ENCODE results near the gene CSTB.

The CSTB gene

DNA sequence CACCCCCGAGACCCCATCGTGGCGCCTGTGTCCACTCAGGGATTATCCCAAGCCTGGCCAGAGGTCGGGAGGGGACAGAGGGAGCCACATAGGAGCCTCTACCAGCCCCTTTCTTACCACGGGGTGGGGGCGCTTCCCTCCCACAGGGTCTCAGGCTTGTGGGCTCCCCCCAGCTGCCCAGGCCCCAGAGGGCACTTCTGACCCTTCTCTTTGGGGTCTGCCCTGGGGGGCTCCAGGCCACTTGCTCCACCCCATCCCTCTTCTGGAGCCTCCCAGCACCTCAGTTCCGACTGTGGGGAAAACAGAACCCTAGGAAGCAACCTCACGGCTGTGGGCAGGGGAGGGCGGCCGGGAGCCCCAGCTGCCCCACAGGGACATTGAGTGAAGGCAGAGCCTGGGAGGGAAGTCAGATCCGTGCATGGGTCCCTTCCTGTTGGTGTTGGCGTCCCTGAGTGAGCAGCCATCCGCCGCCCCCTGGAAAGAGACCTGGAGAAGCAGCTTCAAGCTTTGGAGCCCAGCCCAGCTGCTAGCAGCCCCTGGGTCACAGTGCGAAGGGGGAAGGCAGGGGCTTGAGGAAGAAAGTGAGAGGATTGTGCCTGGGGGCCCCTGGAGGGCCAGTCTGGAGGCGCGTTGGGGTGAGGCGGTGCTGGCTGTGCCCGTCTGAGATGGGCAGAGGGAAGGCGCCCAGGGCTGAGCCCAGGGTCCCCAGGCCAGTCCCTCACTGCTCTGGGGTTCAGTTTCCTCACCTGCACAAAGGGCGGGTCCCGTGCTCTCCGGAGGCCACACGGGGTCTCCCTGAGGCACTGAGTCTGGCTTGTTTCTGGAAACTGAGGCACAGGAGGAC is 35.4 kb upstream of the CSTB start:
- no peaks in the 10 kb centered on the region for H3K36me3 ChIP-seq (ENCODE audit: control insufficient read depth in 2 of 2, insufficient read depth in 1 of 2, low read length in 2 of 2)

DNA sequence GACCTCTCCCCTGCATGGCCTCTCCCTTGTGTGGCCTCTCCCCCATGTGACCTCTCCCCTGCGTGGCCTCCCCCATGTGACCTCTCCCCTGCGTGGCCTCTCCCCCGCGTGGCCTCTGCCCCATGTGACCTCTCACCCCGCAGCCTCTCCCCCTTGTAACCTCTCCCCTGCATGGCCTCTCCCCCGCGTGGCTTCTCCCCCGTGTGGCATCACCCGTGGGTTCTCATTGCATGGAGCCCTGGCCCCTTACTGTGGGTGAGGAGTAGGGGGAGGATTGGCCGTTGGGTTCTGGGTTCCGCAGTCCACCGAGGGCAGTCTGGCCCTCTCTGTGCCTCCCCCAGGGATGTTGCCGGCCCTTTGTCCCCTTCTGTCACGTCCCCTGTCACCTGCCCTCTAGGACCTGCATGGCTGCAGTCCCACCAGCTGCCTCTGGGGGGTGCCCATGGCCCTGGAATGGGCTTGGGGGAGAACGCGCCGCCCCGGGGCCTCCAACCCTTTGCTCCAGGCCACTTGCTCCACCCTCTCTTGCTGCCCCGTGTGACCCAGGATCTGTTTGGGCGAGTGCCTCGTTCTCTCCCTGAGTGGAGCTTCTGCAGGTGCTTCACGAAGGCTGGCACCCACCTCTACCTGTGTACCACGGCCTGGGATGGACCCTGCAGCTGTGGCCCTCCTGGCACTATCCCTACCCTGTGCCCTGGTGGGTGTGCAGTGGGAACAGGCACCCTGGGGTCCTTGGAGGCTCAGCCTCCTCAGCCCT is 34.6 kb upstream of the CSTB start:
- Histone ChIP-seq H3K9me3 (ENCODE audit: control insufficient read depth, insufficient read depth, low read depth, low read length) (no peaks in the 10 kb centered on the region), H3K4me3 (ENCODE audit: low read depth, low read length) (no peak overlapping the region), H3K36me3 (ENCODE audit: control insufficient read depth in 2 of 2, insufficient read depth in 1 of 2, low read length in 2 of 2) (peaks cover 0 to 5% of the 10 kb centered on the region in 2 experiments; a peak in 1 of 3 replicates), H3K4me1 (ENCODE audit: control insufficient read depth, insufficient read depth, low read length) (no peaks in the 10 kb centered on the region), H3K27ac (ENCODE audit: extremely low read depth, low read depth, low read length) (no peak overlapping the region)
- CTCF ChIA-PET: interaction anchor here (0.5 to 2.8 kb wide), 32 partner anchors 8 to 663 kb away, joined by 3 to 39 read pairs (median 4); partner anchors contain the start of gene RRP1
- POLR2A ChIA-PET: interaction anchor here (0.7 to 1.4 kb wide), 3 partner anchors 10 to 165 kb away, joined by 3 read pairs; no protein-coding TSS in a partner anchor
- TF ChIP-seq, protein P1, sequence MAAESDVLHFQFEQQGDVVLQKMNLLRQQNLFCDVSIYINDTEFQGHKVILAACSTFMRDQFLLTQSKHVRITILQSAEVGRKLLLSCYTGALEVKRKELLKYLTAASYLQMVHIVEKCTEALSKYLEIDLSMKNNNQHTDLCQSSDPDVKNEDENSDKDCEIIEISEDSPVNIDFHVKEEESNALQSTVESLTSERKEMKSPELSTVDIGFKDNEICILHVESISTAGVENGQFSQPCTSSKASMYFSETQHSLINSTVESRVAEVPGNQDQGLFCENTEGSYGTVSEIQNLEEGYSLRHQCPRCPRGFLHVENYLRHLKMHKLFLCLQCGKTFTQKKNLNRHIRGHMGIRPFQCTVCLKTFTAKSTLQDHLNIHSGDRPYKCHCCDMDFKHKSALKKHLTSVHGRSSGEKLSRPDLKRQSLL (tag by site-specific recombination; IDR thresholded peaks at IDR 0.05): 0 out of 2 replicates have a peak, but pooled peaks have one; percentile 7
- no peak for TF ChIP-seq RBAK (tag by site-specific recombination; IDR thresholded peaks at IDR 0.05)
- peak; percentile 37; the same call in 1 of the 2 replicates for TF ChIP-seq BCL11A (tag by site-specific recombination; IDR thresholded peaks at IDR 0.05; ENCODE audit: low read depth)
- TF ChIP-seq, protein P2, sequence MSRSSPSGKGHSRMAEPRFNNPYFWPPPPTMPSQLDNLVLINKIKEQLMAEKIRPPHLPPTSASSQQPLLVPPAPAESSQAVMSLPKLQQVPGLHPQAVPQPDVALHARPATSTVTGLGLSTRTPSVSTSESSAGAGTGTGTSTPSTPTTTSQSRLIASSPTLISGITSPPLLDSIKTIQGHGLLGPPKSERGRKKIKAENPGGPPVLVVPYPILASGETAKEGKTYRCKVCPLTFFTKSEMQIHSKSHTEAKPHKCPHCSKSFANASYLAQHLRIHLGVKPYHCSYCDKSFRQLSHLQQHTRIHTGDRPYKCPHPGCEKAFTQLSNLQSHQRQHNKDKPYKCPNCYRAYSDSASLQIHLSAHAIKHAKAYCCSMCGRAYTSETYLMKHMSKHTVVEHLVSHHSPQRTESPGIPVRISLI (tag by site-specific recombination; IDR thresholded peaks at IDR 0.05): no peak
- TF ChIP-seq ZNF174 (tag by site-specific recombination; IDR thresholded peaks at IDR 0.05): no peak
- peak; percentile 41; the same call in 1 of the 2 replicates for TF ChIP-seq ZNF394 (tag by site-specific recombination; IDR thresholded peaks at IDR 0.05; ENCODE audit: borderline replicate concordance)
- TF ChIP-seq, protein P3, sequence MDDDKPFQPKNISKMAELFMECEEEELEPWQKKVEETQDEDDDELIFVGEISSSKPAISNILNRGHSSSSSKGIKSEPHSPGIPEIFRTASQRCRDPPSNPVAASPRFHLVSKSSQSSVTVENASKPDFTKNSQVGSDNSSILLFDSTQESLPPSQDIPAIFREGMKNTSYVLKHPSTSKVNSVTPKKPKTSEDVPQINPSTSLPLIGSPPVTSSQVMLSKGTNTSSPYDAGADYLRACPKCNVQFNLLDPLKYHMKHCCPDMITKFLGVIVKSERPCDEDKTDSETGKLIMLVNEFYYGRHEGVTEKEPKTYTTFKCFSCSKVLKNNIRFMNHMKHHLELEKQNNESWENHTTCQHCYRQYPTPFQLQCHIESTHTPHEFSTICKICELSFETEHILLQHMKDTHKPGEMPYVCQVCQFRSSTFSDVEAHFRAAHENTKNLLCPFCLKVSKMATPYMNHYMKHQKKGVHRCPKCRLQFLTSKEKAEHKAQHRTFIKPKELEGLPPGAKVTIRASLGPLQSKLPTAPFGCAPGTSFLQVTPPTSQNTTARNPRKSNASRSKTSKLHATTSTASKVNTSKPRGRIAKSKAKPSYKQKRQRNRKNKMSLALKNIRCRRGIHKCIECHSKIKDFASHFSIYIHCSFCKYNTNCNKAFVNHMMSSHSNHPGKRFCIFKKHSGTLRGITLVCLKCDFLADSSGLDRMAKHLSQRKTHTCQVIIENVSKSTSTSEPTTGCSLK (tag by site-specific recombination; IDR thresholded peaks at IDR 0.05): no peak
- no peak for TF ChIP-seq ZNF214 (tag by site-specific recombination; IDR thresholded peaks at IDR 0.05; ENCODE audit: borderline replicate concordance)
- TF ChIP-seq, protein P4, sequence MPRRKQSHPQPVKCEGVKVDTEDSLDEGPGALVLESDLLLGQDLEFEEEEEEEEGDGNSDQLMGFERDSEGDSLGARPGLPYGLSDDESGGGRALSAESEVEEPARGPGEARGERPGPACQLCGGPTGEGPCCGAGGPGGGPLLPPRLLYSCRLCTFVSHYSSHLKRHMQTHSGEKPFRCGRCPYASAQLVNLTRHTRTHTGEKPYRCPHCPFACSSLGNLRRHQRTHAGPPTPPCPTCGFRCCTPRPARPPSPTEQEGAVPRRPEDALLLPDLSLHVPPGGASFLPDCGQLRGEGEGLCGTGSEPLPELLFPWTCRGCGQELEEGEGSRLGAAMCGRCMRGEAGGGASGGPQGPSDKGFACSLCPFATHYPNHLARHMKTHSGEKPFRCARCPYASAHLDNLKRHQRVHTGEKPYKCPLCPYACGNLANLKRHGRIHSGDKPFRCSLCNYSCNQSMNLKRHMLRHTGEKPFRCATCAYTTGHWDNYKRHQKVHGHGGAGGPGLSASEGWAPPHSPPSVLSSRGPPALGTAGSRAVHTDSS (tag by site-specific recombination; IDR thresholded peaks at IDR 0.05): no peak
- no peak for TF ChIP-seq ZNF571 (tag by site-specific recombination; IDR thresholded peaks at IDR 0.05)
- TF ChIP-seq ZNF76 (tag by site-specific recombination; IDR thresholded peaks at IDR 0.05; ENCODE audit: borderline replicate concordance, low read depth): 0 out of 2 replicates have a peak, but pooled peaks have one; percentile 17
- TF ChIP-seq ZNF510 (tag by site-specific recombination; IDR thresholded peaks at IDR 0.05; ENCODE audit: insufficient replicate concordance): no peak
- TF ChIP-seq, protein P5, sequence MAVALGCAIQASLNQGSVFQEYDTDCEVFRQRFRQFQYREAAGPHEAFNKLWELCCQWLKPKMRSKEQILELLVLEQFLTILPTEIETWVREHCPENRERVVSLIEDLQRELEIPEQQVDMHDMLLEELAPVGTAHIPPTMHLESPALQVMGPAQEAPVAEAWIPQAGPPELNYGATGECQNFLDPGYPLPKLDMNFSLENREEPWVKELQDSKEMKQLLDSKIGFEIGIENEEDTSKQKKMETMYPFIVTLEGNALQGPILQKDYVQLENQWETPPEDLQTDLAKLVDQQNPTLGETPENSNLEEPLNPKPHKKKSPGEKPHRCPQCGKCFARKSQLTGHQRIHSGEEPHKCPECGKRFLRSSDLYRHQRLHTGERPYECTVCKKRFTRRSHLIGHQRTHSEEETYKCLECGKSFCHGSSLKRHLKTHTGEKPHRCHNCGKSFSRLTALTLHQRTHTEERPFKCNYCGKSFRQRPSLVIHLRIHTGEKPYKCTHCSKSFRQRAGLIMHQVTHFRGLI (tag by site-specific recombination; IDR thresholded peaks at IDR 0.05): no peak
- no peak for TF ChIP-seq ZNF529 (tag by site-specific recombination; IDR thresholded peaks at IDR 0.05; ENCODE audit: insufficient replicate concordance)

More for the DNA sequence above, 35.4 kb upstream of the CSTB start:
- H3K4me1 ChIP-seq (ENCODE audit: control insufficient read depth, insufficient read depth, low read length): no peaks in the 10 kb centered on the region
- no peak overlapping the region for H3K27ac ChIP-seq (ENCODE audit: extremely low read depth, low read depth, low read length)
- CTCF ChIA-PET: interaction anchor here (0.6 to 2.8 kb wide), 32 partner anchors 8 to 662 kb away, joined by 3 to 39 read pairs (median 4); partner anchors contain the start of gene RRP1
- TF ChIP-seq KLF1 (tag by site-specific recombination; IDR thresholded peaks at IDR 0.05) (0 out of 2 replicates have a peak, but pooled peaks have one; percentile 1), ZIC2 (tag by site-specific recombination; IDR thresholded peaks at IDR 0.05) (peak; percentile 22; the same call in 1 of the 2 replicates), ZFP41 (tag by site-specific recombination; IDR thresholded peaks at IDR 0.05; ENCODE audit: borderline replicate concordance) (no peak), GLIS1 (tag by site-specific recombination; IDR thresholded peaks at IDR 0.05) (peak; percentile 98)
- TF ChIP-seq, protein P6, sequence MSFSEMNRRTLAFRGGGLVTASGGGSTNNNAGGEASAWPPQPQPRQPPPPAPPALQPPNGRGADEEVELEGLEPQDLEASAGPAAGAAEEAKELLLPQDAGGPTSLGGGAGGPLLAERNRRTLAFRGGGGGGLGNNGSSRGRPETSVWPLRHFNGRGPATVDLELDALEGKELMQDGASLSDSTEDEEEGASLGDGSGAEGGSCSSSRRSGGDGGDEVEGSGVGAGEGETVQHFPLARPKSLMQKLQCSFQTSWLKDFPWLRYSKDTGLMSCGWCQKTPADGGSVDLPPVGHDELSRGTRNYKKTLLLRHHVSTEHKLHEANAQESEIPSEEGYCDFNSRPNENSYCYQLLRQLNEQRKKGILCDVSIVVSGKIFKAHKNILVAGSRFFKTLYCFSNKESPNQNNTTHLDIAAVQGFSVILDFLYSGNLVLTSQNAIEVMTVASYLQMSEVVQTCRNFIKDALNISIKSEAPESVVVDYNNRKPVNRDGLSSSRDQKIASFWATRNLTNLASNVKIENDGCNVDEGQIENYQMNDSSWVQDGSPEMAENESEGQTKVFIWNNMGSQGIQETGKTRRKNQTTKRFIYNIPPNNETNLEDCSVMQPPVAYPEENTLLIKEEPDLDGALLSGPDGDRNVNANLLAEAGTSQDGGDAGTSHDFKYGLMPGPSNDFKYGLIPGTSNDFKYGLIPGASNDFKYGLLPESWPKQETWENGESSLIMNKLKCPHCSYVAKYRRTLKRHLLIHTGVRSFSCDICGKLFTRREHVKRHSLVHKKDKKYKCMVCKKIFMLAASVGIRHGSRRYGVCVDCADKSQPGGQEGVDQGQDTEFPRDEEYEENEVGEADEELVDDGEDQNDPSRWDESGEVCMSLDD (tag by site-specific recombination; IDR thresholded peaks at IDR 0.05): 0 out of 2 replicates have a peak, but pooled peaks have one; percentile 1
- H3K9me3 ChIP-seq (ENCODE audit: control insufficient read depth, insufficient read depth, low read depth, low read length): no peaks in the 10 kb centered on the region
- POLR2A ChIA-PET: interaction anchor here (1.4 kb wide), 2 partner anchors 11 to 164 kb away, joined by 3 read pairs; no protein-coding TSS in a partner anchor
- H3K4me3 ChIP-seq (ENCODE audit: low read depth, low read length): no peak overlapping the region
